OCI-LY1 (cell line): ENCODE measurements around the gene AGMO.

Source experiments
- CTCF ChIP-seq: fragments of 200-600 bp; sonication (generic), shearing (Covaris generic); IDR thresholded peaks from 2 replicates; pipeline ENCODE4 v1.5.1; 2017; ENCODE audit warnings: mild to moderate bottlenecking, antibody characterized with exemption, low read length, moderate library complexity, mixed read lengths
- EZH2 ChIP-seq: fragments of 200-600 bp; sonication (generic), shearing (Covaris generic); IDR thresholded peaks from 2 replicates; pipeline ENCODE4 v1.8.0; 2017; ENCODE audit warnings: borderline replicate concordance, mixed run types, mild to moderate bottlenecking, antibody characterized with exemption, low read length, moderate library complexity, mixed read lengths

GRCh38 chr7:15507708-15508107 is 54.1 kb downstream of the AGMO start:
- TF ChIP-seq CTCF (no peak), EZH2 (no peak)
